GM12891 (cell line): Measurements from ENCODE around the gene DPP4.

Source experiments
- PAX5 ChIP-seq: IDR thresholded peaks from 2 replicates; pipeline ENCODE4 v1.6.1; 2011; ENCODE audit warnings: low read length, moderate library complexity, mild to moderate bottlenecking; ENCODE audit not compliant: insufficient read depth, severe bottlenecking
- POLR2AphosphoS5 ChIP-seq: IDR thresholded peaks from 2 replicates; pipeline ENCODE4 v1.6.1; 2011; ENCODE audit warnings: low read depth, low read length, control low read depth

GRCh38 chr2:161975062-161975812 lies 98.8 kb downstream of the DPP4 start:
- TF ChIP-seq PAX5, result no peak
- no peak for TF ChIP-seq POLR2AphosphoS5
